Esophagus muscularis mucosa (tissue), 4 donors: ENCODE measurements around the gene UNC13C.

Source experiments
- EP300 ChIP-seq: sonication (generic); formaldehyde crosslinking; IDR thresholded peaks from one replicate; pipeline ENCODE4 v1.6.1; 2017; ENCODE audit warnings: antibody characterized with exemption
- POLR2A ChIP-seq: fragments of 450-650 bp; IDR thresholded peaks from one replicate; pipeline ENCODE4 v1.6.1; 2017; ENCODE audit warnings: antibody characterized with exemption, moderate library complexity, mild to moderate bottlenecking, low read depth
- TF ChIP-seq, protein P1 (sequence below), 3 experiments: fragments of 200-600 bp in 2 of 3; fragments of 450-650 bp in 1 of 3; sonication (generic) in 2 of 3; IDR thresholded peaks; one replicate each; pipeline ENCODE4 v1.5.1; 2017 to 2019; ENCODE audit warnings: antibody characterized with exemption in 3 of 3, mild to moderate bottlenecking in 2 of 3, moderate library complexity in 1 of 3

DNA sequence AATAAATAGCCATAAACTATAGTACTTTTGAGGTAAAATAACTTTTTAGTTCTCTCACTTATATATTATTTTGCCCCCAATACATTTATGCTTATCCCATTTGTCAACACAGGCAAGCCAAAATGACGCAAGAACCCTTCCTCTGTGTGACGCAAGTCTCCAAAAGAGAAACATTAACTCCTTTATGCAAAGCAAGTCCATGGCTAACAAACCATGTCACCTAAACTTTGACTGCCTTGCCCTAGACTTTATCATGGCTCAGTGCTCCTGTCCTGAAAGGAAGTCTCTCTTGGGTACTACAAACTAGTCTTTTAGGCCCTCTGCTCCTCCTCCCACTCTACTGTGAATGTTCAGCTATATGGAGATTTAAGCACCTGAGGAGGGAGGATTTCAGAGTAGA is 230.5 kb downstream of the UNC13C start:
- TF ChIP-seq, protein P1, sequence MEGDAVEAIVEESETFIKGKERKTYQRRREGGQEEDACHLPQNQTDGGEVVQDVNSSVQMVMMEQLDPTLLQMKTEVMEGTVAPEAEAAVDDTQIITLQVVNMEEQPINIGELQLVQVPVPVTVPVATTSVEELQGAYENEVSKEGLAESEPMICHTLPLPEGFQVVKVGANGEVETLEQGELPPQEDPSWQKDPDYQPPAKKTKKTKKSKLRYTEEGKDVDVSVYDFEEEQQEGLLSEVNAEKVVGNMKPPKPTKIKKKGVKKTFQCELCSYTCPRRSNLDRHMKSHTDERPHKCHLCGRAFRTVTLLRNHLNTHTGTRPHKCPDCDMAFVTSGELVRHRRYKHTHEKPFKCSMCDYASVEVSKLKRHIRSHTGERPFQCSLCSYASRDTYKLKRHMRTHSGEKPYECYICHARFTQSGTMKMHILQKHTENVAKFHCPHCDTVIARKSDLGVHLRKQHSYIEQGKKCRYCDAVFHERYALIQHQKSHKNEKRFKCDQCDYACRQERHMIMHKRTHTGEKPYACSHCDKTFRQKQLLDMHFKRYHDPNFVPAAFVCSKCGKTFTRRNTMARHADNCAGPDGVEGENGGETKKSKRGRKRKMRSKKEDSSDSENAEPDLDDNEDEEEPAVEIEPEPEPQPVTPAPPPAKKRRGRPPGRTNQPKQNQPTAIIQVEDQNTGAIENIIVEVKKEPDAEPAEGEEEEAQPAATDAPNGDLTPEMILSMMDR (IDR thresholded peaks at IDR 0.05): no peak
- TF ChIP-seq POLR2A (no peak), EP300 (no peak)
